Bronchial epithelial cell (primary cell): Measurements from ENCODE around the gene MEIOC. TPM values are rescaled to one million over a fixed set of nuclear protein-coding genes. Genes with fewer than 3 reads are reported as not detected.
A peak's percentile ranks its signal among the peaks of the same experiment; 100 is the strongest.
"Not testable (repeated sequence)": the region's sequence is repeated elsewhere in the genome, so short reads cannot be mapped to it uniquely, and the experiment has no call there.

Source experiments
- DNase-seq: peaks from one replicate; pipeline ENCODE4 v3.0.0-alpha.2; 2010; ENCODE audit warnings: low read depth
- FAIRE-seq: peaks from 2 replicates; lab custom pipeline; 2011; peaks lifted over from hg19 to GRCh38; lab: Jason Lieb, UNC
- H3K27me3 ChIP-seq: 2 replicates; pipeline ENCODE4 v1.5.1; 2011; ENCODE audit warnings: low read length; ENCODE audit not compliant: control insufficient read depth, insufficient read depth
- H3K36me3 ChIP-seq: 2 replicates; pipeline ENCODE4 v1.5.1; 2011; ENCODE audit warnings: low read length; ENCODE audit not compliant: control insufficient read depth, insufficient read depth
- H3K4me3 ChIP-seq: 2 replicates; pipeline ENCODE4 v1.5.1; 2011; ENCODE audit warnings: mild to moderate bottlenecking, low read depth, low read length, control low read depth
- total RNA-seq: library from RNA; depleted of rRNA; stranded (reverse); fragments of >200 nt; gene quantifications from 2 replicates; pipeline ENCODE4 v1.2.1, GENCODE V29; 2014
- TF ChIP-seq, protein P1 (sequence below): IDR thresholded peaks from 2 replicates; pipeline ENCODE4 v1.5.1; 2011; ENCODE audit warnings: mild to moderate bottlenecking, moderate library complexity, low read length, control low read depth, inconsistent platforms; ENCODE audit not compliant: insufficient read depth, severe bottlenecking

The MEIOC gene
- total RNA-seq, 1 donor from 2014 or later: not detected

DNA sequence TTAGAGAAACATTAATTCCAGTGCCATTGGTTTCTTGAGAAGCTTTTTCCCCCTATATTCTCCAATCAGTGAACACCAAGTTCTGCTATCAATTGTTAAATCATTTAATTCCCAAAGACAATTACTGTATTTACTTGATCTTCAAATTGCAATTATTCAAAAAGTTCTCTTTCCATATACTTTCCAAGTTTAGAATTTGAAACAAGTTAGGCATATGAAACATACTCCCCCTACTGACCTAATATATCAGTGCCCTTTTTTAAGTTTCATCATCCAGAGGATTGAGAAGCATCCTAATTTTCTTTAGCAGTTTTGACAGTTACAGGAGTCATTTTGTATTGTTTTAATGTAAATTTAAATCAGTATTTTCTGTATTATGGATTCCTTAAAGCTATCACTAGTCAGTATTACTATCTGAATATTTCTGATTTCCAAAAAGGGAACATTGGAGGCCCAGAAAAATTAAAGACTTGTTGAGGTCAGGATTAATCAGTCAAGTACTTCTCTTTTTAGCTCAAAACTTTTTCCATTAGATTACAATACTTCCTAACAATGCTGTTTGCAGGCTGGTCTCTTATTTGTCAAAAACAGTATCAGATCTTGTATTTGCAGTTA is 16.3 kb downstream of the MEIOC start:
- TF ChIP-seq, protein P1, sequence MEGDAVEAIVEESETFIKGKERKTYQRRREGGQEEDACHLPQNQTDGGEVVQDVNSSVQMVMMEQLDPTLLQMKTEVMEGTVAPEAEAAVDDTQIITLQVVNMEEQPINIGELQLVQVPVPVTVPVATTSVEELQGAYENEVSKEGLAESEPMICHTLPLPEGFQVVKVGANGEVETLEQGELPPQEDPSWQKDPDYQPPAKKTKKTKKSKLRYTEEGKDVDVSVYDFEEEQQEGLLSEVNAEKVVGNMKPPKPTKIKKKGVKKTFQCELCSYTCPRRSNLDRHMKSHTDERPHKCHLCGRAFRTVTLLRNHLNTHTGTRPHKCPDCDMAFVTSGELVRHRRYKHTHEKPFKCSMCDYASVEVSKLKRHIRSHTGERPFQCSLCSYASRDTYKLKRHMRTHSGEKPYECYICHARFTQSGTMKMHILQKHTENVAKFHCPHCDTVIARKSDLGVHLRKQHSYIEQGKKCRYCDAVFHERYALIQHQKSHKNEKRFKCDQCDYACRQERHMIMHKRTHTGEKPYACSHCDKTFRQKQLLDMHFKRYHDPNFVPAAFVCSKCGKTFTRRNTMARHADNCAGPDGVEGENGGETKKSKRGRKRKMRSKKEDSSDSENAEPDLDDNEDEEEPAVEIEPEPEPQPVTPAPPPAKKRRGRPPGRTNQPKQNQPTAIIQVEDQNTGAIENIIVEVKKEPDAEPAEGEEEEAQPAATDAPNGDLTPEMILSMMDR: peak; percentile 28
- Histone ChIP-seq H3K4me3 (no peak overlapping the region), H3K27me3 (no peaks in the 10 kb centered on the region), H3K36me3 (no peaks in the 10 kb centered on the region)
- no peak for FAIRE-seq
- peak; percentile 34 for DNase-seq

DNA sequence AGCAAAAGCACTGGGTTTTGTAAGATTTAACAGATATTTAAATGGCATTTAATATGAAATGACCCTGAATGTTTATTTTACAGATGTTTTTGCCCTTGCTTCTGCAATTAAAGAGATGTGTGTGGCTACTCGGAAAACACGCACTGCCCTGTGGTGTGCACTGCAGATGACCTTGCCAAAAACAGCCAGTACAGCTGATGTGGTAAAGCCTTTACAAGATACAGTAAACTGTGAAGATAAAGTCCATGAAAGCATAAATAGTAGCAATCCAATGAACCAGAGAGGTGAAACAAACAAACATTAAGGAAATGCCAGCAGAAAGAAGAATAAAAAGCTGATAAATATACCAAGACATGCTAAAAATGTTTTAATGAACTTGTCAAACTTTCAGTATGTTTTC is 17.6 kb downstream of the MEIOC start:
- Histone ChIP-seq H3K36me3 (peaks cover 3% of the 10 kb centered on the region), H3K27me3 (no peaks in the 10 kb centered on the region), H3K4me3 (no peak overlapping the region)
- DNase-seq (no peak), FAIRE-seq (no peak)
- TF ChIP-seq, protein P1: no peak

DNA sequence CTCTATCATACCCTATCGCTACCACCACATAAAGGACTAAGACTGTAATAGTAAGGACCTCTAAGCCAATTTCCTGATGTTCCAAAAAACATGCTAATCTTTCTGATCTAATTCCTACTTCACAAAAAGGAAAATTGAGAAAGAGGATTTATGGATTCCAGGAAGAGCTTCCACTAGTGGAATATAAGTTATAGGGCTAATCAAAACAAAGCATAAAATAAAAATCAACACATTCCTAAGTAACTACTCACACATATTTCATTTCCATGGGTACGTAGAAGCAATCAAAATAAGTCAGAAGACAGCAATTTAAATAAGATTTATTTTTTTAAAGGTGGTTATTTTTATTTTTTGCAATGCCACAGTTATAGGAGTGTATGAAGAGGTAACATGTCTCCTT is 20.9 kb downstream of the MEIOC start:
- Histone ChIP-seq H3K36me3 (peaks cover 7% of the 10 kb centered on the region), H3K27me3 (no peaks in the 10 kb centered on the region), H3K4me3 (no peak overlapping the region)
- FAIRE-seq (no peak), DNase-seq (no peak)
- TF ChIP-seq, protein P1: no peak

DNA sequence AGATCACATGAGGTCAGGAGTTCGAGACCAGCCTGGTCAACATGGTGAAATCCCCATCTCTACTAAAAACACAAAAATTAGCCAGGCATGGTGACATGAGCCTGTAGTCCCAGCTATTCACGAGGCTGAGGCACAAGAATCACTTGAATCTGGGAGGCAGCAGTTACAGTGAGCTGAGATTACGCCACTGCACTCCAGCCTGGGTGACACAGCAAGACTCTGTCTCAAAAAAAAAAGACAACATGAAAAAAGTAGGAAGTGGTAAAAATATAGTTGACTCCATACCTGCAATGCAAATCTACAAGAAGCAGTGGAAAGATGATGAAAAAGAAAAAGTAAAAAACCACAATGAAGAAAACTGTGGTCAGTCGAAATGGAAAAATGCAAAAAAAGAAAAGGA is 27.0 kb downstream of the MEIOC start:
- not testable (repeated sequence) for DNase-seq, H3K4me3 ChIP-seq, H3K27me3 ChIP-seq, FAIRE-seq, H3K36me3 ChIP-seq

DNA sequence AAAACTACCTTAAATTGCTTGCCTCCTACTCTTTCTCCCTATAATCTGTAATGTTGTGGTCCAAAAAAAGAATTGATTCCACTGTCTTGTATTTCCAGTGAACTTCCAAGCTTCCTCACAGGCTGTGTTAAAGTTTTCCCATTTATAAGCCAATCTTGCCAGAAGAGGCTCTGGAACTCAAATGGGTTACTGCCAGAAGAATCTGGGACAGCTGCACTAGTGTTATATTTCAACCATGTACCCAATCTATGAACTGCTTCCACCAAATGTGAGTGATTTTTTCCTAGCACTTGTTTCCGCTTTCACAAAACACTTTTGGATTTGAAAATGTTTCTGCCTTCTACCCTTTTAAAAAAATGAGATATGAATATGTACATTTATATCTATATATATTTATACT is 31.5 kb downstream of the MEIOC start:
- Histone ChIP-seq H3K27me3 (no peaks in the 10 kb centered on the region), H3K4me3 (no peak overlapping the region), H3K36me3 (no peaks in the 10 kb centered on the region)
- no peak for FAIRE-seq
- TF ChIP-seq, protein P1: no peak
- no peak for DNase-seq

DNA sequence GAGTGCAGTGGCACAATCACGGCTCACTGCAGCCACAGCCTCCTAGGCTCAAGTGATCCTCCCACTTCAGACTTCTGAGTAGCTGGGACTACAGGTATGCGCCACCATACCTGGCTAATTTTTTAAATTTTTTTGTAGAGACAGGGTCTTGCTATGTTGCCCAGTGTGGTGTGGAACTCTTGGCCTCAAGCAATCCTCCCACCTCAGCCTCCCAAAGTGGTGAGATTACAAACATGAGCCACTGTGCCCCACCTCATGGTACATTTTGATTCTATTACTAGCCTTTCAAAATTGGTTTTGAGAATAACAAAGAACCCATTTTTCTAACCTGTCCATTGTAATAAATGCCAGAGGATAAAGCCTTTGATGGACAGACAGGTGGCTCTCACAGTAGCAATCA is 31.9 kb downstream of the MEIOC start:
- DNase-seq (no peak), FAIRE-seq (no peak)
- no peak overlapping the region for H3K4me3 ChIP-seq
- H3K27me3 ChIP-seq: no peaks in the 10 kb centered on the region
- TF ChIP-seq, protein P1: no peak
- H3K36me3 ChIP-seq: no peaks in the 10 kb centered on the region
